ENCODE results near the gene ZNF594. TPM values are rescaled to one million over a fixed set of nuclear protein-coding genes. Genes with fewer than 3 reads are reported as not detected.

Gene ZNF594
- total and polyA plus RNA-seq, 2 of the 8 experiments (the other 6 are each of a cell fraction or from before 2014, with no cell fraction given) = 3.6 to 14.3 TPM

DNA sequence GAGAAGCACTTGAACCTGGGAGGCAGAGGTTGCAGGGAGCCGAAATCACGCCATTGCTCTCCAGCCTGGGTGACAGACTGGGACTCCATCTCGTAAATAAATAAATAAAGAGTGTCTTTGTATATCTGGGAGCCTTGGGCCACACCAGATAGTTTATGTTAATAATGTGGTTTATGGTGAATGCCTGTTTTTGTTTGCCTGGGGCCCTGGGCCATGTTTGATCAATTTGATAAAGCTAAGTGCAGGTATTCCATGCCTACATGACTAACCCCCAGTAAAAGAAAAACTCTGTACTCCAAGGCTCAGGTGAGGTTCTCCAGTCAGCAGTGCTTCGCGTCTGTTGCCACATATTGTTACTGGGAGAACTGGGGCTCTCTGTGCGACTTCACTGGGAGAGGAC, 27.9 kb upstream of the ZNF594 start:
- Histone ChIP-seq H3K4me3 (ENCODE audit: extremely low read depth in 1 of 4, insufficient read depth in 2 of 4, low read depth in 3 of 4, low read length in 4 of 4) (no peak overlapping the region), H3K9me3 (ENCODE audit: insufficient read depth in 2 of 2, low read depth in 1 of 2, low read length in 1 of 2) (no peaks in the 10 kb centered on the region), H4K5ac (ENCODE audit: insufficient read length, low read depth, low read length) (no peak overlapping the region), H3K9ac (replicated peaks in 1 of 4; ENCODE audit: extremely low read depth in 1 of 4, low read depth in 3 of 4, low read length in 3 of 4) (no peak overlapping the region), H2AK5ac (ENCODE audit: low read depth, low read length) (no peak overlapping the region), H4K20me1 (replicated peaks in 1 of 2; ENCODE audit: control insufficient read depth in 1 of 2, insufficient read depth in 2 of 2, low read length in 2 of 2) (no peaks in the 10 kb centered on the region), H2AFZ (ENCODE audit: low read length) (no peak overlapping the region), H3K36me3 (ENCODE audit: control insufficient read depth in 2 of 4, insufficient read depth in 4 of 4, low read length in 3 of 4) (no peaks in the 10 kb centered on the region), H3K79me2 (ENCODE audit: control insufficient read depth in 1 of 2, insufficient read depth in 2 of 2, low read length in 2 of 2) (no peaks in the 10 kb centered on the region), H2BK15ac (ENCODE audit: low read length) (no peak overlapping the region), H3K18ac (ENCODE audit: extremely low read depth, low read length) (no peak overlapping the region), H2BK20ac (ENCODE audit: low read length) (no peak overlapping the region), H3K79me1 (ENCODE audit: low read depth, low read length) (no peaks in the 10 kb centered on the region), H2BK5ac (ENCODE audit: low read depth, low read length) (no peak overlapping the region), H3K4me2 (ENCODE audit: insufficient read depth in 1 of 2, low read depth in 2 of 2, low read length in 2 of 2) (no peak overlapping the region), H3K4ac (replicated peaks; ENCODE audit: insufficient read length, low read depth, low read length) (no peak overlapping the region), H3K23ac (ENCODE audit: insufficient read length) (no peak overlapping the region), H3K4me1 (replicated peaks in 1 of 4; ENCODE audit: control insufficient read depth in 3 of 4, insufficient read depth in 4 of 4, low read length in 3 of 4) (no peaks in the 10 kb centered on the region), H3K14ac (ENCODE audit: insufficient read length) (no peak overlapping the region), H2BK12ac (ENCODE audit: low read depth, low read length) (no peak overlapping the region), H4K8ac (ENCODE audit: extremely low read depth, insufficient read depth, low read length) (no peak overlapping the region), H3K56ac (replicated peaks; ENCODE audit: insufficient read length, low read depth, low read length) (no peak overlapping the region), H4K91ac (replicated peaks; ENCODE audit: insufficient read length, low read length) (no peak overlapping the region), H2BK120ac (replicated peaks; ENCODE audit: low read depth, low read length) (no peak overlapping the region), H3K27me3 (replicated peaks in 1 of 4; ENCODE audit: control insufficient read depth in 3 of 4, extremely low read depth in 1 of 4, insufficient read depth in 3 of 4, low read length in 3 of 4) (no peaks in the 10 kb centered on the region), H3K23me2 (ENCODE audit: low read depth, low read length) (no peaks in the 10 kb centered on the region), H3K27ac (ENCODE audit: low read depth, low read length) (no peak overlapping the region)
- 93% methylated on average over 6 of the region's 6 CpGs; no CpG with 5 or more reads in 1 of the 2 experiments for WGBS, 2 experiments (ENCODE audit: extremely low coverage in 1 of 2, insufficient coverage in 1 of 2, insufficient read length in 1 of 2, insufficient replicate concordance in 2 of 2, low coverage in 1 of 2, low lambda C conversion rate in 2 of 2, missing lambda C conversion rate in 1 of 2)
- CTCF ChIA-PET (ENCODE audit: partially characterized antibody) = no interaction called here
- DNase-seq (ENCODE audit: low read depth in 1 of 2, low spot score in 2 of 2) (no peak), FAIRE-seq (no peak)
- POLR2A ChIA-PET (ENCODE audit: partially characterized antibody) = no interaction called here
- TF ChIP-seq CBX8 (IDR thresholded peaks at IDR 0.05; ENCODE audit: borderline replicate concordance, low read depth, low read length) (no peak), EP300 (IDR thresholded peaks at IDR 0.05; ENCODE audit: borderline replicate concordance in 1 of 2, low read depth in 2 of 2, low read length in 2 of 2) (no peak), JUN (IDR thresholded peaks at IDR 0.05; ENCODE audit: low read depth, low read length) (no peak), ZNF274 (IDR thresholded peaks at IDR 0.05; ENCODE audit: borderline replicate concordance, extremely low read depth, low read length) (no peak), RAD21 (IDR thresholded peaks at IDR 0.05 in 1 of 2, conservative IDR thresholded peaks at IDR 0.05 in 1 of 2; ENCODE audit: low read depth in 2 of 2, low read length in 2 of 2) (no peak), POU5F1 (IDR thresholded peaks at IDR 0.05; ENCODE audit: low read depth, low read length) (no peak), CHD2 (IDR thresholded peaks at IDR 0.05; ENCODE audit: low read length) (no peak), SIX5 (IDR thresholded peaks at IDR 0.05; ENCODE audit: low read depth, low read length) (no peak), YY1 (IDR thresholded peaks at IDR 0.05; ENCODE audit: low read depth, low read length) (no peak), HDAC6 (IDR thresholded peaks at IDR 0.05; ENCODE audit: low read depth, low read length) (no peak), RFX5 (IDR thresholded peaks at IDR 0.05; ENCODE audit: borderline replicate concordance, low read depth, low read length) (no peak), BCL11A (IDR thresholded peaks at IDR 0.05; ENCODE audit: low read depth in 2 of 2, low read length in 2 of 2) (no peak)

Measured in H1 (cell line).